Stimulated activated CD8-positive, alpha-beta memory T cell treated with anti-CD3 and anti-CD28 coated beads, Interleukin-12 subunit alpha, Interleukin-12 subunit beta, amount 100 ng/mL, for 1 hour (primary cell): Measurements from ENCODE around the gene CDH24.
"Not testable (repeated sequence)": the region's sequence is repeated elsewhere in the genome, so short reads cannot be mapped to it uniquely, and the experiment has no call there.

Experiments
- DNase-seq: peaks from one replicate; pipeline ENCODE4 v3.0.0-alpha.2; 2020; ENCODE audit warnings: low read depth

The CDH24 gene

DNA sequence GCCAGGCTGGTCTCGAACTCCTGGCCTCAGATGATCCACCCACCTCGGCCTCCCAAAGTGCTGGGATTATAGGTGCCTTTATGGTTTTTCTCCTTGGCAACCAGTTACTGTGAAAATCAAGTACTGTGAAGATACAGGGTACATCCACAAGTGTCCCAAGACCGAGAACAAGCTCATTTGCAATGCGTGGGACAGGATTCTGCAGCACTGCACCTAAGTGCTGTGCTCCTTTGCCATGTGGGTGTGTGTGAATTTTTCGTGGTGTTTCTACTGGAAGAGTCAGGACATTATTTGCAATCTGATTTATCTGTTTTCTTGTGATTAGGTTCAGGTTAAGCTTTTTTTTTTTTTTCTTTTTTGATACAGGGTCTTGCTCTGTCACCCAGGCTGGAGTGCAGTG is 40.2 kb downstream of the CDH24 start:
- no peak for DNase-seq

DNA sequence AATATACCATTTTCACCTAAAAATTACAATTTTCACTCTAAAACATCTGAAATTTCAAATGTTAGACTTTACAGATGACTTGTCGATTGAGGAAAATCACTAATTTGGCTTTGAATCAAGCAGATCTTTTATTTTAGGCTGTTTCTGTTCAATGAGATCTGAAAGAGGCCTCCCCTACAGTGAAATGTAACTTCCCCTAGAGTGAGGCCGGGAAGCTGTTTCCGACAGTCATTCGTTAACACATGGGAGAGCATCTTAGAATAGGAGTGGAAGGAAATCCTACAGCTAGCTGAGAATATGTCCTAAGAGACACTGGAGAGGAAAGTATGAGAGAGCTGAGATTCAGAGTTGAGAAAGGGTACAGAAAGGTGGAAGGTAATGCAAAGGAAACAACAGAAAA is 41.7 kb downstream of the CDH24 start:
- no peak for DNase-seq

DNA sequence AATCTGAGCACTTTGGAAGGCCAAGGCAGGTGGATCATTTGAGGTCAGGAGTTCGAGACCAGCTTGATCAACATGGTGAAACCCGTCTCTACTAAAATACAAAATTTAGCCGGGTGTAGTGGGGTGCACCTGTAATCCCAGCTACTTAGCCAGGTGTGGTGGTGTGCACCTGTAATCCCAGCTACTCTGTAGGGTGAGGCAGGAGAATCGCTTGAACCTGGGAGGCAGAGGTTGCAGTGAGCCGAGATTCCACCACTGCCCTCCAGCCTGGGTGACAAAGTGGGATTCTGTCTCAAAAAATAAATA is 43.6 kb downstream of the CDH24 start:
- not testable (repeated sequence) for DNase-seq

DNA sequence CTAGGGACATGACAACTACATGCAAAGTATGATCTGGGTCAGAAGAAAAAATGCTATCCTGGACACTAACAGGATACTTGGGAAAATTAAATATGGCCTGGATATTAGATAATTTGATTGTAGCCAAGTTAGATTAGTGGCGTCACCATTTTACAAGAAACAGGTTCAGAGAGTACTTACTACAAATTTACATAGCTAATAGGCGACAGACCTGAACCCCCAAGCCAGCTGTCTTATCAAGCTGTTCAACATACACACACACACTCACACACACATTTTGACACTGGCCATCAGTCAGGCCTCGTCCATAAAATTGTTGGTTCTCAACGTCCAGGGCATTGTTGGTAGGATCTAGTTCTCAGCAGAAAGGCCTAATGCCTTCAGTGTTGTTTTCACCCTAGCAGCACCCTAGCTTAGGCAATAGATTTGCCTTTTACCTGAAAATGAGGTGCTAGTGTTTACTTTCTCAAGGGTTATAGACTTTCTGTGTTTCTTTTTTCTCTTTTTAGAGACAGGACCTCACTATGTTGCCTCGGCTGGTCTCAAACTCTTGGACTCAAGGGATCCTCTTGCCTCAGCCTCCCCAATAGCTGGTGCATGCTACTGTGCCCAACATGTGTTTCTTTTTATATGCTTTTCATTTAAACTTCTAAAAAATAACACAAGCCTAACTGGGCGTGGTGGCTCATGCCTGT is 44.1 kb downstream of the CDH24 start:
- no peak for DNase-seq

DNA sequence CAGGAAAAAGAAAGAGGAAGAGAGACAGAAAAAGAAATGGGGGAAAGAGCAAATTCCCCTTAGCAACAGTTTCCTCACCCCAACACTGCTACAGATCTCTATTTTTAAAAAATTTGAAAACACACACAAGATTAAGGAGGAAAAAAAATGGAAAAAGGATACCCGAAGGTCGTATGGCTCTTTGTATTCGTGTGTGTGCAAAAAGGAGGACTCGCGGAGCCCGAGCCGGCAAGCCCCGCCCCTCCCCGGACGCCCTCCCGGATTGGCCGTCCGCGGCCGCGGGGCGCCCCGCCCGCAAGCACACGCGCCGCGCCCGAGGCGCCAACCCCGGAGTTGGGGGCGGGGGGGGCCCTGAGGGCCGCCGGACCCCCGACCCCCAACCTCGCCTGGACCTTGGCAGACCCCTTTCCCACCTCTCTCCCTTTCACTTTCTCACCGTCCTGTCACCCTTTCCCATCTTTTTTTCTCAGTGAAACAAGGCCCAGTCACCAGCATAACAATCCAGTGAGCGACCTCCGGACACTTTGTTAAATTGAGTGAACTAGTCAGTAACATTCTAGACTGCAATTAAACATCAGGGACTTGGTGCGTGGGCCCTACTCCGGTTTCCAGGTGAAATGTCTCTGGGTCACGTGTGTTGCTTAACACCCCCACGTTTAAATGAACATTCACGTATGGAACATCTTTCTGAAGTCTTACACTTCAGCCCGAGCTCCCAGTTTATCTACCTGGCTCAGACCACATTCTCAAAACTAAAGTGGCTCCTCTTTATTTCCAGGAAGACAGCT is 47.2 kb downstream of the CDH24 start, which contains the start of gene C14orf93:
C14orf93 (minus strand) TSS at position 205 of the 788 bp plus-strand sequence. CDS start 11,120 bp downstream, outside the sequence.
- peak; percentile 53 for DNase-seq

DNA sequence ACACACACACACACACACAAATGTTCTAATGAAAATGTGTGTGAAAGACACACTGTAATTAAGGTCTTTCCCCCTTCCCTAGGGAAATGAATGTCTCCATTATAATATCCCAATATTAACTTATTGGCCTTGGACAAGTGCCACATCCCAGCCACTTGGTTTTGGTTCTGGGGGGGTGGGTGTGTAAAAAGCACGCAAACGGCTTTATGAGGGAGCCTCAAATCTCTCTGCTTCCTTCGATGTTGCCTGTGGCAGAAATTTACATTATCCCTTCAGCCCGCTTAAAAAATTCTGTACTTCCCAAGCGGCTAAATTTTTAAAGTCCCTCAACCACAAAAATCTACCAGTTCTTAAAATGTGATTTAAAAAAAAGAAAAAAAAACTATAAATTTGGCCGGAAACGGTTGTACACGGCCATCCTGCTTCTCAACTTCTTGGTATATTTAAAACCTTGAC is 47.8 kb downstream of the CDH24 start:
- DNase-seq = no peak

DNA sequence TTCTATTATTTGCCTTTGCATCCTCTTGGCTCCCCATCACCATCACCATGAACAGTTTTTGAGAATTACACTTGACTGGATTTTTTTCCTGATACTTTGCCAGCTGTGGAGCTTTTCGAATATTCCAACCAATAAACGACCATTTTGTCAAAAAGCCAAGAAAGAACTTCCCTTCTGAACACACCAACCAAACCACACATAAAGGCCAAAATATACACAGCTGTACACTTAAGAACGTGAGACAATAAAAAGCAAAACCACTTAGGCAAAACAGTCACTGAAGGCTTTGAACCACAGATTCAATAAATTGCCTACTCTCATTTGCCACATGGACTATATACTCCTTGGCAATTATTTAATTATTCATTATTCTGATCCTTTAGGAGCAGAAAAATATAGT is 48.5 kb downstream of the CDH24 start:
- DNase-seq = no peak

DNA sequence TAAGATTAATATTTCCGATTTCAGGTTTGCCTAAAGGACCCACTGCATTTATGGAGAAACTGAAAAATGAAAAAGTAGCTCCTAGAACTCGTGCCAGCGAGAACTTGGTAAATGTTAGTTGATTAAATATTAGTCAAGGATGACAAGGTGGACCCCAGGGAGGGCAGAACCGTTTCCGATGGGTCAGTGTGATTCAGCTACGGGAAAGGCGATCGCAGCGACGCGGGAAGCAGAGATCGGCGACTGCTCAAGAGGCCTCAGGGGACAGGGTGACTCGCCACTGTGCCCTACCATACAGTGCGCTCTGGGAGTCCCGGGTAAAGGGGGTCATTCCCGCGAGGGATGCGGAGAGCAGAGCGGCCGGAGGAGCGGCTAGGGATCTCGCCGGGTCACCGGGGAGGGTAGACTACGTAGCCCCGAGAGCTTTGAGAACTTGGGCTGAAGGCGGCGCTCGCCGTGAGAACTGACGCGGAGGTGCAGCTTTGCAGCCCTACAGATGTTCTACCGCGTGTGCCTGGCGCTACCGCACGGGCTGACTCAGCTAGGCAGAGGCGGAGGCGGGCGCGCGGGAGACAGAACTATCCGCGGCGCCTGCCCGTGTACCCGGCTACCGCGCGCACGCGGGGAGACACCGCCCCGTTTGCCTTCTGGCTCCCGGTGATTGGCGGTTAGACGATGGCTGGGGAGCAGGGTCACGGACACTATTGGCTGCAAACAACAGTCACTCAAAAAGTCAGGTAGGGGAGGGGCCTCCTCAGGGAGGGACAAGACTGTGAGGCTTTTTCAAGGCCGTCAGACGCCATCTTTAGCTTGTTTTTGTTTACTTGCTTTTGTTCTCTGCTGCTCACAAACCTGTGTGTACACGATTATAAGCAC is 50.5 kb downstream of the CDH24 start:
- peak; percentile 91 for DNase-seq

DNA sequence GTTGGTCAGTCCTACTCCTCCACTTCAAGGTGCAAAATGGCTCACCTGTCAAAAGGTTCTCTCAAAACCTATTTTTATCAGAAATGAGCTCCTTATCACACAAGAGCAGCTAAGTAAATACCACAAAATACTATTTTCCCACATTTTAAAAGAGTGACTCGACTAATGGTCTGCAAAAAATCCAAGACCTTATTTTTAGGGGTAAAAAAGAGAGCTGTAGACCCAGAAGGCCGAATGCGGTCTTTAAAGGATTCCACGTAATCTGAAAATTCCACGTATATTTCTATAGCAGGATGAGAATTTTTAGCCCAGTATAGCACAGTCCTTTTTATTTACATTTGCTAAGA is 51.2 kb downstream of the CDH24 start:
- no peak for DNase-seq

DNA sequence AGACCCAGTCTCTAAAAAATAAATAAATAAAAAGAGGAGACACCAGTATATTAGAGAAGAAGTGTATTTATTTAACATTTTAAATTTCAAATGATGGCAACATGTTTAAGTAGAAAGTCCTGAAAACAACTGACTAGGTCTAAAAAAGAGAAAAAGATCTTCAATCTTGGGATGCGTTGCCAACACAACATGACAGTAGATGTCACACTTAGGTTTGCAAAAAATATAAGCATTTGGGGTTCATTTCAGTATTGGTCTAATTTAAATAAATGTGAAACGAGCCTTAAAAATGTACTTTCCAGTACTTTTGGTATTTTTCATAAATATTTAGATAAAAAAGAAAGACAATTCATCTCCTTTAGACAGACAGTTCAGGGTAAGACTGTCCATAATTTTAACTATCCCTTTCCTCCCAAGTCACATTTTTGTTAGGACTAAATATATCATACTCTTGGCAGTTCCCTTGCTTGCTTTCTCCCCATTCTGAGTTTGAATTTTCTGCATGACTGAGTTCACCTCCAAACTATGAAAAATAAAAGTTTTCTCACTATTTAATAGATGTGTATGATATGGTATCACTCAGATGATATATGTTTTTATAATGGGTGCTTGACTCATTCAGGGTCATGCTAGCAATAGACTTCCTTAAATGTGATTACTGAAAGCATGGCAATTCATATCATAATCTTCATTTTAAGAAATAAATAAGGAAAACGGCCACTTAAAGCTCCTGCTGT is 51.7 kb downstream of the CDH24 start:
- no peak for DNase-seq

DNA sequence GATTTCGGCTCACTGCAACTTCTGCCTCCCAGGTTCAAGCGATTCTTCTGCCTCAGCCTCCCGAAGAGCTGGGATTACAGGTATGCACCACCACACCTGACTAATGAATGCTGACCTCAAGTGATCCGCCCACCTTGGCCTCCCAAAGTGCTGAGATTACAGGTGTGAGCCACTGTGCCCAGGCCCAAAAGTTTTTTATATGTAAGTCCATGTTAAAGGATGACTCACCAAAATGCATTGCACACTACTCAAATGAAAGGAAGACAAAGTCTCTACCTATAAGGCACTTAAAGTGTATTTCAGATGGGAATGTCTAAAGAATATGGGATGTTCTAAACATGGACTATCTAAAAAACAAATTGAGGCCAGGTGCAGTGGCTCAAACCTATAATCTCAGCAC is 53.0 kb downstream of the CDH24 start:
- not testable (repeated sequence) for DNase-seq

DNA sequence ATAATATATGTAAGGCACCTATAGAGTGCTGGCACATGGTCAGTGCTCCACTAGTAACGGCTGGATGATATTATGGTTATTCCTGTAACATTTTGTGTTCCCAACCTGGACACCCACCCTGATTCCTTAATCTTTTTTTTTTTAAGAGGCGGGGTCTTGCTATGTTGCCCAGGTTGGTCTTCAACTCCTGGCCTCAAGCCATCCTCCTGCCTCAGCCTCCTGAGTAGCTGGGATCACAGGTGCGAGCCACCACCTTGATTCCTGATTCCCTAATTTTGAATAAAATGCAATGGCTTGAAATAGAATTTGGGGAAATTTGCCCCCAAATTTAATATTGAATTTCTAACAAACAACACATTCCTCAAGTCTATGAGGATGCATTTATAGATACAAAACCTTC is 54.7 kb downstream of the CDH24 start:
- no peak for DNase-seq

DNA sequence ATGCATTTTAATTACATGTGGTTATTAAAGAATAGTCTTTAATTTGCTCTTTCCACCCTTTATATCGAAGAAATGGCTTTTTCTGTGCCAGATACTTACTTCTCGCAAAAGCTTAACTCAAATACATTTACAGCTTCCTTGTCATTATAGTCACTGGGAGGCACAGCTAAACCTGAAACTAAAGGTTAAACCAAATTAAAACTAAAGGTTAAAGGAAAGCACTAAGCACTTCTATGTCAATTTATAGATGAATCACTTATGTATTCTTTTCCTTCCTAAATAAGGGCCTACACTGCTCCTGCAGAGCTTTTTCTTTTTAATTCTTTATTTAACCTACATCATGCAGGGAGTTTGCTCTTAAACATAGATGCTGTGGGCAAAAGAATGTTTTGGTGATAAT is 56.5 kb downstream of the CDH24 start:
- DNase-seq = no peak

DNA sequence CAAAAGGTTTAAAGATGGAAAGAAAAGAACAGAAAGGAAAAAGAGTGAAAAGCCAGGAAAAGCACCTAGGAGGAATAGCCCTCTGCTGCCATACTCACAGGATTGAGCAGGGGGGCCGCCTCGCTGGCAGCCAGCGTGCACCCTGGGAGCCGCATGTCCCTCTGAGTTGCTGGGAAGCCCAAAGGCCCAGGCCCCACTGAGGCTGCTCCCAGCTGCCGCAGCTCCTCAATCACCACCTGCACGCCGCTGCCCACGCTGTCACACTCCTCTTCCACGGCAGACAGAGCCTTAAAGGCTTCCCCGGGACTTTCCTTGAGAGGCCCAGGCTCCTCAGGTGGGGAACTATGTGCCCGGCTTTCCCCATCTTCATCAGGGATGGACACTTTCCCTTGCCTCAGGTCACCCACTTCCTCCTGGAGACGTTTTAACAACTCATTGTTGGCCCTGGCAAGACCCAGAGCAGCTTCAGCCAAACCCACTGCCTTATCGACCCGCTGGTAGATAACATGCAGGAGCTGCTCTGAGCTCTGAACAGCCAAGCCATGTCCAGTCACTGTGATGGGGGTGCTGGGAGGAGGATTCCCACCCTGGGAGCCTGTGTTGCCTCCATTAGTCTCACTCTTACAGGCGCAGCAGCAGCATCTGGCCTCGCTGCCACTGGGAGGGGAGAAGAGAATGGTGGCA is 58.8 kb downstream of the CDH24 start:
- no peak for DNase-seq

DNA sequence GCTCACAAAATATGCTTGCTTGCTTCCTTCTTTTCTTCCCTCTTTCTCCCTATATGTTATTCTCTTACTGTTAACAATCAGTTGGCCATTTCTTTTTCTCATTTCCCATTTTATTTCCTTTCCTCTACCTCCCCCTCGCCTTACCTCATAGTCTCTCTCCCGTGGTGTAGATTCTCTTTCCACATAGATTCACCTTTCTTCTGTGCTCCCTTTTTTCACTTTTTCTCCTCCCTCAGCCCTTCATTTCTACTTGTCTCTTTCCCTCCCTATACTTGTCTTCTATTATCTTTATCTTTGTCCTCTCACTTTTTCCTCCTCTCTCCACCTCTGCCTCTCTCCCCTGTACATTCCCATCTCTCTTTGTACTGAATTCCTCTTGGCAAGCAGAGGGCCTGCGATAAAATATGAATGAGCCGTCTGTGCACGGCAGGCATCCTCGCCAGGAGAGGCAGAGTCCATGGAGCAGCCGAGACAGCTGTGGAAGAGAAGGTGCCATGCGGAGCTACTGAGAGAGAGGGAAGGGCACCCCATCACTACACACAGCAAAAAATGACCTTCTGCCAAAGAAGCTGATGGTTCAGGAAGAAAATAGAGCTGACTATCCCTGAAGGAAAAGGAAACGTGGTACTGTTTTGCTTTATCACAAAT is 59.5 kb downstream of the CDH24 start:
- no peak for DNase-seq
